NK-92 (cell line): ENCODE data around the gene IL1A.

ENCODE experiments used
- DNase-seq: peaks from one replicate; lab custom pipeline; 2025; ENCODE audit not compliant: unreplicated experiment; lab: John Stamatoyannopoulos, UW

The IL1A gene

DNA sequence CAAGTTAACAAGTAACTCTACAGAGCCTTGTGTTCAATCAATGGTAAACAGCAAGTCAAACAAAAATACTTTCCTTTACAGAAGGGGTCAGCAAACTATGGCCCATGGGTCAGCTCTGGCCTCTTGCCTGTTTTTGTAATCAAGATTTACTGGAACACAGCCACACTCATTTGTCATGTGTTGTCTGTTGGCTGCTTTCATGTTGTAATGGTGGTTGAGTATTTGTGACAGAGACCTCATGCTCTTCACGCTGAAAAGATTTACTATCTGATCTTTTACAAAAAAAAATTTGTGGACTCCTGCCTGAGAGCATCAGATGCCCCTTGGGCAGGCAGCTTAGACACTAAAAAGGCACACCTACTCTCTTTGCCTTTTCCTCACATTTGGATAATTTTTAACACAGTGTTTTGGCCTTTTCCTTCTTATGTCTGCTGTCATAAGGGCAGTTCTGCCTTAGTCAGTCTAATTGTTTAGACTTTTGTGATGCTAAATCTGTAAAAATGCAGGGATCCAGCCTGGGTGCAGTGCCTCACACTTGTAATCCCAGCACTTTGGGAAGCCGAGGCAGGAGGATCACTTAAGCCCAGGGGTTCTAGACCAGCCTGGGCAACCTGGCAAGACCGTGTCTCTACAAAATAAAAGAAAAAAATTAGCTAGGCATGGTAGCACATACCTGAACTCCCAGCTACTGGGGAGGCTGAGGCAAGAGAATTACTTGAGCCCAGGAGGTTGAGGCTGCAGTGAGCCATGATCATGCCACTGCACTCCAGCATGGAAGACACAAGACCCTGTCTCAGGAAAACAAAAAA lies 34.0 kb upstream of the IL1A start:
- DNase-seq: no peak

DNA sequence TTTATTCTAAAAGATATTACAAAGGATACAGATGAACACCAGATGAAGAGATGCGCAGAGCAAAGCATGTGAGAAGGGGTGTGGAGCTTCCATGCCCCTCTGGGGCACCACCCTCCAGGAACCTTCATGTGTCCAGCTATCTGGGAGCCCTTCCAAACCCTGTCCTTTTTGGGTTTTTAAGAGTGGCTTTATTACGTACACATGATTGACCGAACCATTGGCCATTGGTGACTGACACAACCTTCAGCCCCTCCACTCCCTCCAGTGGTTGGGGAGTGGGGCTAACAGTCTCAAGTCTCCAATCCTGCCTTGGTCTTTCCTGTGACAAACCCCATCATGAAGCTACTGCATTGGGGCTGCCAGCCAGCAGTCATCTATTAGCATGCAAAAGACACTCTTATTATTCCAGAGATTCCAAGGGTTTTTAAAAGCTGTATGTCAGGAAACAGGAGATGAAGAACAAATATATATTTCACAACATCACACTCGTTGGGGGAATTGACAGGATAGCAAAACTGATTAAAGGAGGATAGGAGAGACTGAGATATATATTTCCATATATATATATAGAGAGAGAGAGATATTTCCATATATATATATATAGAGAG lies 32.9 kb upstream of the IL1A start:
- DNase-seq: no peak

DNA sequence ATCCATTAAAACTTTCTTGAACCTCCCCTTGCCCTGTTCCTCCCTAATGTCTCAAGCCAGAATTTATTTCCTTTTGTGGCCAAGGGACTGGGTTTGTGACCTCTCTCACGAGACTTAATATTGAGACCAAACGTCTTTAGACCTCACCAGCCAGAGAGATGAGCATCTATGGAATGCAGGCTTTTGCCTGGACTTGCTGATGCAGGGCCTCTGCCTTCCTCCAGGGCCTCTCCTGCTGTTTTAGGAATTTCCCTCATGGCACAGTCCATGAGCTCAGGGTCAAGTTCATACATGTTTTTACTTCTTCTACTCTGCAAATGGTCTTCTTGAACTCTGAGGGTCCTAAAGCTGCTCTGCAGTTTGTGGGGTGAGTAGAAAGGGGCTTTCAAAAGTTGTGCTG lies 30.0 kb upstream of the IL1A start:
- DNase-seq: no peak

DNA sequence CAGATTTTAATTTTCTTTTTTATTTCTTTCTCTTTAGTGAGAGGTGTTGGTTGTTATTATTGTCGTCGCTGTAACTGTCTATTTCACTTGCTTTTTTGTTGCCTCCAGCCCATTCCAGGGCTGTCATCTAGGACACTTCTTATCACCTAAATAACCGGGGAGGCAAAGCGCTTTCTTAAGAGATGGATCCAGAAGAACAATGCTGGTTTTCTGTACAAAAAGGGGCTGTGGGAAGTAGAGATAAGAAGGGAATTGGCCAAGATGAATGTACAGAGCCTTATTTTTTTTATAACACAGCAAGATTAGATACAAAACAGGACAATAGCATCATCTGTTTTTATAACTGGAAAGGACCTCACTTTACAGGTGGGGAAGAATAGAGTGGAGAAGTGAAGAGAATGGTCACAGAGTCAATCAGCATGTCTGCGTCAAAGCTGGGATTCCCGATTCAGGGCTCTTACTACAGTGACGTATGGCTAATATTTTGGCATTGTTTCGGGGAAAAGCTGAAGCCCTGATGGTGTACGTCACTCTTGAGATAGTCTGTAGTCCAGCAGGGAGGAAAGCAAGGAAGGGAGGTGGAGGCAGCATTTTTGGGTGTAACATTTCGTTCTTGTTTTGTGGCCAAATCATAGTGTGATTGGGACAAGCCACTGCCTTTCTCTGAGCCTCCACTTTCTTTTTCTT lies 29.1 kb upstream of the IL1A start:
- no peak for DNase-seq

DNA sequence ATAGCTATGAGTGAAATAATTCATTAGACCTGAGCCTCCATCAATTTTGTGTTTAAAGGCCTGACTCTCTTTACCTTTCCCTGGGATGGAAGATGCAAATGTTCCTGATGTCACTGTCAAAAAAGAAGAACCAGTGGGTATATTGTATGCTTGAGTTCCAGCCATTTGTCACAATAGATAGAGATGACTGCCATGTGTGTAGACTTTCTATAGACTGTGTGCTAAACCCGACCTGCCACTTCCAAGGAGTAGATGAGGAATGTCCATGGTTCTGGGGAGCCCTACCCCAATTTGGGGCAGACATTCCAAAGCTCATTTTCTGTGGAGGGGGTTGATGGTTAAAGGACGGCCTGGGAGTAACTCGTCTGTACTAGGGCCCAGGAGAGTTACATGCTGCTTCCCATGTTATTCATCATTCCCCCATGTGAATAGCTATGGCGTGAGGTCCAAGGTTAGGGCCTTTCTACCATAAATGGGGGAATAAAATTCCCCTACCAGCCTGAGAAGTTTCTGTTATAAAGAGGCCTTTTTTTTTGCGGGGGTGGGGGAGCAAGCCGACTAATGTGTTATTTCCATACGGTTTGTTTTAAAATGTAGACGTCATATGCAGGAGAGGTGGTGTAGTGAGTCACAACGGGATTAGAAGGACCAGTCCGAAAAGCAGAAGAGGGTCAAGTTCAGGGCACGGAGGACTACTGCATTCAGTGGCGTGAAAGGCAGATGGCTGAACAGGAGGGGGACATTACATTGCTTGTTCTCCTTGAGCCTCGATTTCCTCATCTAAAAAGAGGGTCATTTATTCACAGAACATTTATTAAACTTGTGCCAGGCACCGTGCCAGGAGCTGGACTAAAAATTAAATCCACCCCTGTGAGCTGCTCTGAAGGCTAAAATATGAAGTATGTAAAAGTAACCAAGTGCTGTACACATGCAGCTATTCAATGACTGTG lies 28.3 kb upstream of the IL1A start:
- DNase-seq: no peak

DNA sequence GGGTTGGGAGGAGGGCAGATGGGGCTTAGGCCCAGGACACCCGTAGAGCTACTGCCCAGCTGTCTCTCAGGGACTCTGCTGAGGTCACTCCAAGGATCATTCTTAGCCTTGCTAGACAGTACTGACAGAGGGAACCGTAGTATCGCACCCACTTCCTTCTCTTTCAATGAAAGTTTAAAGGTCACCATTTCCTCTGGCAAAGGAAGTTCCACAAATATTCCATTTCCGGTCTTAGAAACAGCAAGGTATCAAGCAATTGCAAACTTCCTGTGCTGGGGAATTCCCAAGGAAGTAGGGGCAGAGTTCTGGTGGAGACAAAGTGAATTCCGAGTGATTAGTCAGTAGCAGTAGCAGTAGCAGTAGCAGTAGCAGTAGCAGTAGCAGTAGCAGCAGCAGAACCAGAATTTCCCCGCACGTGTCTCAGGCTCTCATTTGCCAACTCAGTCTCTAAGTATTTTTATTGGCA lies 27.6 kb upstream of the IL1A start:
- DNase-seq: no peak

DNA sequence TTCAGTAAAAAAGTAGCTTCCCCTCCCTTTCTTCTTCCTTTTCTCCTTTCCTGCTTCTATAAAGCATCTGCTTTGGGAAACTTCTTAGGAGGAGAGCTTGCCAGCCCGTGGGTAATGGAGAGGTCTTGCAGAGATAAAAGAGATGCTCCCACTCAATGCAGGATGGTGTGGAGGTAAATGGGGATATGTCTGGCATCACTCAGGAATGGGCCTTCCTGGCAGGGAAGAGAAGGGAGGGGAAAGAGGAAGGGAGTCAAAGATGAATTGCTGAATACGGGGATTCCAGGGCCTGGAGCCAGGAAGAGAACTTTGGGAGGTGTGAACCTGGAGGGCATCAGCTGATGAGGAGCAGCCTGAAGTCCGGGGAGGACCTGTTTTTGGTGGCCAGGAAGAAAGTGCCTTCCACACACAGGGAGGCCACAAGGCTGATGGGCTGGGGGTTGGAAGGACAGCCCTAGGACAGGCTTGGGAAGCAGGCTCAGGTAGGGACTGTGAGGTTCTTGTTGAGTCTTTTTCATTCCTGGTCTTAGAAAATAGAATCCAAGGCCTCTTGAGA lies 27.1 kb upstream of the IL1A start:
- no peak for DNase-seq

DNA sequence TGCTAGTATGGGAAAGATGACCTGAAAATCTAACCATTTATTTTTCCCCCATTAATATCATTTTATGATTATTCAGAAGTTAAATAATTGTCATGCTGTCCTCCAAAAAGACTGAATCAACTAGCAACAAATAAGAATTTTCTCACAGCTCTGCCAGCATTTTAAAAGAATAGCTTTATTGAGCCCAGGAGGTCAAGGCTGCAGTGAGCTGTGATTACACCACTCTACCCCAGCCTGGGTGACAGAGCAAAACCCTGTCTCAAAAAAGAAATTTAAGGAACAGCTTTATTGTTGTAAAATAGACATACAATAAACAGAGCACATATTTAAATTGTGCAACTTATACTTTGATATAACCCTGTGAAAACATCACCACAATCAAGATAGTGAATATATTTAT lies 24.8 kb upstream of the IL1A start:
- no peak for DNase-seq

DNA sequence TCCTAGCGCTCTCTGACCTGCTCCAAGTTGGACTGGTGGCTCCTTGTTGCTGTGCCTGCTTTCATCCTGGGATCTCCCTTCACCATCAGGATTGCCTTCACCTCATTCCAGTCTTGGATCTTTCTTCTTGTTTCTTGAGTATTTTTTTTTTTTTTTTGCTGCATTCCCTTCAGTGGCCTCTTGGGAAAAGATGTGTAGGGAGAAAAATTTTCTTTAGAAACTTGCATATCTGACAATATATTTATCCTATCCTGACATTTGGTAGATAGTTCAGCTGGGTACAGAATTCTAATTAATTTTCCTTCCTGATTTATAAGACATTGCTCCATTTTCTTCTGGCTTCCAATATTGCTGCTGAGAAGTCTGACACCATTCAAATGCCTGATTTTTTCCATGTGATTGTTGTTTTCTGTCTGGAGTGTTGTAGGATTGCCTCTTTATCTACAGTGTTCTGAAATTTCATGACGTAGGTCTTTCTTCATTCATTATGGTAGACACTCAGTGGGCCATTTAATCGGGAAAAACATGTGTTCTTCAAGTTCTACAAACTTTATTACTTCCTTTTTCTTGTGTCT lies 23.0 kb upstream of the IL1A start:
- DNase-seq: no peak

DNA sequence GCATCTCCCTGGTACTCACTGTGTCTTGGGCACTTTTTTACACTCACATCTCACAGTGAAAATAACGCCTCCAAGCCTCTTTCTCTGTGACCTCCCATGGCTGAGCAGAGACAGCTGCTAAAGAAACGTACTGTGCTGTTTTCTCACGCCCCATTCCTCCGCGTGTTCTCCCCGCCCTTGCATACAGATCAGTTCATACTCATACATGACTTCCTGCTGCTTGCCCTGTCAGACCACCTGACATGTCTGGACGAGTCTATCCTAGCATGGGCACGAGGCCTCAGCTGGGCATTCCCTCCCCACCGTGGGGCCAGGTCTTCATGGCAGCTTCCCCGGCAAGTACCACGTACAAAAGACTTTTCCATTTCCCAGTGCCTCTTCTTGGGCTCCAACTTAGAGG lies 21.2 kb upstream of the IL1A start:
- no peak for DNase-seq

DNA sequence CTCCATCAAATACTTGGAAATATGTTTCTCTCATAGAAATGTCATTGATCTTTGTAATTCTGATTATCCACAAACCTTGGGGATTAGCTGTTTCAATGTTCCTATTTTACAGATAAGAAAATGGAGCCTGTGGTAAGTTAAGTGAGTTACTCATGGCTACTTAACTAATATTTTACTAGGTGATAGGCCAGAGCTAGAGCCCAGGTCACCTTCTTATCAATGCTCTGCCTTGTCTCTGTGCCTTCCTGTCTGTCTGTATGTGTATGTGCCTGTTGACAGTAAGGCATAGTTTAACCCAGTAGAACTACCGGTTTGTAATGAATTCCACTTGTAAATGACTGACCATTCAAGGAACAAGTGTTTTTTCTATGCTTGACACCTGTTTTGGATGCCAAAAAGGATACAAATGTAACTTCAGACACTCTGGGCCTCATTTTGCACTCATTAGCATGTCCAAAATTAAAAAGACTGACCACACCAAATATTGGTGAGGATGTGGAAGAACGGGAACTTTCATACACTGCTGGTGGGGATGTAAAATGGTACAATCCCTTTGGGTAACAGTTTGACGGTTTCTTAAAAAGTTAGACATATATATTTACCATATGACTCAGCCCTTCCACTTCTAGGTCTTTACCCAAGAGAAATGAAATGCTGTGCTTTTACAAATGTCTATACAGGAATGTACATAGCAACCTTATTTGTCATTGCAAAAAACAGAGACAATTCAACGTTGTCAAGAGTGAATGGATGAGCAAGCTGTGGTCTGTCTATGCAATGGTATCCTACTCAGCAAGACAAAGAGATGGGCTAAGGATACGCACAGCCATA lies 19.6 kb upstream of the IL1A start:
- no peak for DNase-seq

DNA sequence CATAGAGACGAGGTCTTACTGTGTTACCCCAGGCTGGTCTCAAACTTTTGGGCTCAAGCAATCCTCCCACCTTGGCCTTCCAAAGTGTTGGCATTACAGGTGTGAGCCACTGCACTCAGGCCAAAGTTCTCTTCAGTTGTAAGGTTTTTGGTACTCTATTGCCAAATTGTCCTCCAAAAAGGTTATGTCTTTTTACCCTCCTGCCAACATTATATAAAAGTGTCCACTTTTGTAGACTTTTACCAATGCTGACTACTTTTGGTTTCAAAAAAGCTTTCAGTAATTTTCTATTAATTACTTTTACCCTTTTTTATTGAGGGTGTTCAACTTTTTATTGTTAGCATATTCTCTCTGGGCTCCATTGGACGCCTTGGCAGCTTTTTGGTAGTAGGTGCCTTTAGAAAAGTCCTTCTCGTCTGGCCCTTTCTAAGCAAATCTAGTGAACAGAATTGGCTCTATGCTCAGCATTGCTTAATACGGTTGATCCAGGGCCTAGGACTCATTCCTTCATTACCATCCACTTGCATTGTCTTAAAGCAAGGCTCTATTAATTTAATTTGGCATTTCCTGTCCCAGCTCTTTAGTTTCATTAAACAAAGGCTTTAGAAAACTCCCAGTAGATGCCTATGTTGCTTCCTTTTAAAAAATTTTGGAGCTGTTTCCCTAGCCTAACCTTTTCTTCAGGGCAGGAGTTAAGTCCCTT lies 16.7 kb upstream of the IL1A start:
- no peak for DNase-seq

DNA sequence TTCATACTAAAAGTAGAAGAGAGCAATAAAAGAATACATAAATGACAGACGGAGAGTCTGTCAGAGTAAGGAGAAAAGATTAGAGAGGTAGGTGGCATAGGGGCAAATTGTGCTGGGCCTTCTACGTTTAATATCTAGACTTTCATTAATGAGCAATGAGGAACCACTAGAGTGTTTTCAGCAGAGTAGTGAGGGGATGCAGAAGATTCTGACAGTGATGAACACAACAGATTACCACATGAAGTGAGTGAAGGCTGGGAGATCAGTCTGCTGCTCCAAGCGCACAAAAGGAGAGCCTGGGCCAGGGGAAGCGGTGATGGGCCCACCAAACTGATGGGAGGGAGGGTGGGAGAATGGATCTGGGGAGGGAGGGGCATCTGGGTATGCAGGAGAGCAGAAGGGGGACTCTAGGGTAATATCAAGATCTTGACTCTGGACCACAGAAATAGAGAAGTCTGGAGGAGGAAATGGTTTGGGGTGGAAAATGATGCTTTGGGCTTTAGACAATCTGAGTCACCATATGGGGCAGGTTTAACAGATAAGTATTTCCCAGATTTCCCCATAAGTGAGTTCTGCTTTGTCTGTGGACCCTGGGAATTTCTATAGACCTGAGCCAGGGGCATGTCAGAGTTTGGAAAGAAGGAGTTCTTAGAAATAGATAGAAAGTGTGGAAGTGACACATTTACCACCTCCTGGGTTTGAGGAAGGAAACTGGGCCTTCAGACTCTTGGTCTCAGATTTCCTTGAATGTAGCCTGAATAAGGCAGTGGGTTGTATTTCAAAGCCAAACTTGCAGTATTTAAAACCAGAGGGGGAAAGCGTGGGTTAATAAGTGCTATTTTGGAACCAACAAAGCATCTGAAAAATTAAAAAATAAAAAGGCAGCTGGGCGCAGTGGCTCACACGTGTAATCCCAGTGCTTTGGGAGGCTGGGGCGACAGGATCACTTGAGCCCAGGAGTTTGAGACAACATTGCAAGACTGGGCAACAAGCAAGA lies 15.0 kb upstream of the IL1A start:
- no peak for DNase-seq

DNA sequence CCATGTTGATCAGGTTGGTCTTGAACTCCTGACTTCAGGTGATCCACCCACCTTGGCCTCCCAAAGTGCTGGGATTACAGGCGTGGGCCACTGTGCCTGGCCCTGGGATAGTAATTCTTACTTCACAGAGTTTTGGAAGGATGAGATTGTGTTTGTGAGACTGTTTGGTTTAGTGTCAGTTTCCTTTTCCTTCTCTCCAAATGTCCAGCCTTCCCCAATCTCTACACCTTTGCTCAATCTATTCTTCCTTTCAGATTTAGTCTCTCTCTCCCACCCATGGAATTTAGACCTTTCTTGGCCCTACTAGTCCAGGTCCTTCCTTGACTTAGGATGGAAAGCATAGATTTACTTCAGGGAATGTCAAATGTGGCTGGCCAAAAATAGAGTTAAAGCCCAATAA lies 12.2 kb upstream of the IL1A start:
- DNase-seq: no peak

DNA sequence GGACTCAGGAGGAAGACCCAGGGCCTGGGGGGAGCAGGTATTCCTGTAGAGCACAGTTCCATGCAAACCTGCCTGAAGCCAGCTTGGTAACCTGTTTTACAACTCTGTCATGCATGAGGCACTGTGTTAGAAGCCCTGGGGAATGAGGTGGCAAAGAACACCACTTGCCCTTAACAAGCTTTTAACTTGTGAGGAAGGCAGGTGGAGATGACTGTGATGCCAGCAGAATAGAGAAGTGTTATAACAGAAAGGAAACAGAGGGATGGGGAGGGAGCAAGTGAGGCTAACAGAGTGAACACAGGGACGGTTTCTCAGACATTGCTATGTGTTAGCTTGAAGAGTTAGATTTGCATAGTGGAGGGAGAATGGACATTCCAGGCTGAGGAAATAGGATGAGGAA lies 11.5 kb upstream of the IL1A start:
- DNase-seq: no peak

DNA sequence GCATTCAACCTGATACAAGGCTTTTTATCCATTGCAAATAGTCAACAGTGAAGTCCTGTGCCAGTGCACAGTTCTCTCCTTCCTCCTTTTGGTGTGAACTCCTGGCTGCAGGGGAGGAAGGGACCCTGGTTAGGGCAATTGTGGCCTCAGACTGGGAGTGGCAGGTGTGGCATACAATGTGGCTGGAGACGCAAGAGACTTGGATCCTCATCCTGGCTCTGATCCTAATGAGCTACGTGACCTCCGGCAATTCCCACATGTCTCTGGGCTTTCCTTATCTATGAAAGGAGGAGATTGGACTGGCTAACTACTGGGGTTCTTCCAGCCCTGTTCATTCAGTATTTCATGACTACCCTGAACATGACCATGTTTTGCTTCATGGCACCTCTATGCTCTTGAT lies 10.5 kb upstream of the IL1A start:
- no peak for DNase-seq

DNA sequence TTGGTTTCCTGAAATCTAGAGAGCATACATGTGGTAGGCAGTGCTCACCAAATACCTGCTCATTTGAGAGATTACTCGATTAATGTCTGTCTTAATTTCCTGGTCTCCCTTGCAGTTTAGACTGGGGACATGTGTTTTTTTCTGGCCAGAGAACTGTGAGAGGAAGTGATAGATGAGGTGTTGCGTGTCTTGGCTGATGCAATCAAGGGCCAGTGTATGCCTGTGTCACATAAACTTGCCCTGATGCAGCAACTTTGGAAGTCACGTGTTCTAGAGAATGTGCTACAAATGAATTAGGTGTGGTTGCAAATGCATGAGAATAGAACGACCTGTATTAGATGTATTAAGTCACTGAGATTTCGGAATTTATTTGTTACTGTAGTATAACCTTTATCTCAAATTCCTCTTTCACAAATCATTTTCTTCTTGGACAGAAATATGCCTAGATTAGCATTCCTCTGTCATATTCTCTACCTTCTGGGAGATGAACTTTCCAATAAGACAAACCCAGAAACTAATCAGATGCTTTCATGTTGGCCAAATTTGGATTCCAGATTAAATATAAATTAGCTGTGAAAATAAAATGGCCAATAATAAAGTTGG lies 9.9 kb upstream of the IL1A start:
- no peak for DNase-seq
